Measurements from ENCODE around the gene LTO1. TPM values are rescaled to one million over a fixed set of nuclear protein-coding genes. Genes with fewer than 3 reads are reported as not detected.
A peak's percentile ranks its signal among the peaks of the same experiment; 100 is the strongest.

The LTO1 gene
- polyA plus RNA-seq, 1 of the 3 experiments (the other 2 are of a cell fraction): 30.8 TPM

GRCh38 chr11:69635195-69635594 is 40.0 kb downstream of the LTO1 start:
- no peak overlapping the region for H3K4me2 ChIP-seq
- peaks cover 5% of the 10 kb centered on the region for H3F3A ChIP-seq (replicated peaks; ENCODE audit: insufficient read depth)
- CTCF ChIA-PET: interaction anchor here (0.6 to 1.3 kb wide), 4 partner anchors 7 to 534 kb away, joined by 3 to 4 read pairs (median 4); no protein-coding TSS in a partner anchor
- no peak overlapping the region for H3K4me3 ChIP-seq (ENCODE audit: low read depth in 2 of 2, low read length in 1 of 2)
- H3K27ac ChIP-seq (ENCODE audit: low read depth in 2 of 2, low read length in 1 of 2): peak overlapping the region in 1 of 2 experiments; percentile 73; a peak in 2 of 4 replicates
- H3K27me3 ChIP-seq (ENCODE audit: insufficient read depth): no peaks in the 10 kb centered on the region
- H3K9me2 ChIP-seq: no peaks in the 10 kb centered on the region
- WGBS (ENCODE audit: low lambda C conversion rate): 65% methylated on average over 6 of the region's 6 CpGs
- no peak overlapping the region for H2AFZ ChIP-seq (ENCODE audit: low read depth)
- H4K20me1 ChIP-seq (ENCODE audit: insufficient read depth): no peaks in the 10 kb centered on the region
- peaks cover 12% of the 10 kb centered on the region for H3K79me2 ChIP-seq (ENCODE audit: insufficient read depth)
- H3K4me1 ChIP-seq (ENCODE audit: control insufficient read depth in 1 of 2, insufficient read depth in 2 of 2, low read depth in 1 of 2, low read length in 1 of 2): peaks cover 0 to 34% of the 10 kb centered on the region in 2 experiments; a peak in 2 of 4 replicates
- POLR2A ChIA-PET: no interaction called here
- peak; percentile 20 for DNase-seq
- no peak overlapping the region for H3K9ac ChIP-seq
- H3K9me3 ChIP-seq: no peaks in the 10 kb centered on the region
- H3K36me3 ChIP-seq (replicated peaks in 1 of 2; ENCODE audit: control insufficient read depth in 1 of 2, insufficient read depth in 2 of 2, low read length in 1 of 2): no peaks in the 10 kb centered on the region
- no peak; the same call in 1 of the 2 replicates for TF ChIP-seq RAD21 (IDR thresholded peaks at IDR 0.05; ENCODE audit: low read length)
- 0 out of 4 replicates have a peak, but pooled peaks of 1 of the 2 experiments have one; percentile 5 for TF ChIP-seq EP300 (IDR thresholded peaks at IDR 0.05; ENCODE audit: borderline replicate concordance in 1 of 2, low read depth in 1 of 2, low read length in 1 of 2)
- no peak for TF ChIP-seq SMC3 (IDR thresholded peaks at IDR 0.05; ENCODE audit: low read depth, low read length)
- TF ChIP-seq CHD2 (IDR thresholded peaks at IDR 0.05; ENCODE audit: low read length, partially characterized antibody): peak; percentile 33
- TF ChIP-seq GATA2 (CRISPR knock-in tag; IDR thresholded peaks at IDR 0.05): peak; percentile 62; the same call in 1 of the 2 replicates

DNA sequence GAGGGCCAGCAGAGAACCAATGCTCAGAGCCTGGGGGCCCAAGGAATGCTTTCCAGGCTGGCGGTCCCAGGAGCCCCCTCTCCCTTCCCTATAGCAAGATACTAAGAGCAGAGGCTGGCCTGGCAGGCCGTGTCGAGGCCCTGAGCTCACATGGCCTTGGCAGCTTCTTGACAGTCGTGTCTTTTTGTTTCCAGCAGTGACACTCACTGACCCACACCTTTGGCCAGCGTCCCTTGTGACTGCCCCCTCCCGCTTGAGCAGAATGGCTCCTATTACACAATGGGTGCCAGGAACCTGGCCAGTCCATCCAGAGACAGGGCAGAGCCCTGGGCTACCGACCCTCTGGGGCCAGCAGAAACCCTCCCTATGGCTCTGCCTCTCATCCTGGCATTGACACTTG is 40.6 kb downstream of the LTO1 start:
- Histone ChIP-seq H3K36me3 (replicated peaks in 1 of 2; ENCODE audit: control insufficient read depth in 1 of 2, insufficient read depth in 2 of 2, low read length in 1 of 2) (no peaks in the 10 kb centered on the region), H3K4me2 (no peak overlapping the region), H3K9me3 (no peaks in the 10 kb centered on the region; the same call in 1 of the 2 replicates), H3K79me2 (ENCODE audit: insufficient read depth) (peaks cover 6% of the 10 kb centered on the region), H3K9ac (no peak overlapping the region), H4K20me1 (ENCODE audit: insufficient read depth) (no peaks in the 10 kb centered on the region), H3K4me3 (ENCODE audit: low read depth in 2 of 2, low read length in 1 of 2) (no peak overlapping the region), H3K27ac (ENCODE audit: low read depth in 2 of 2, low read length in 1 of 2) (peak overlapping the region in 1 of 2 experiments; percentile 73; a peak in 2 of 4 replicates), H3K4me1 (ENCODE audit: control insufficient read depth in 1 of 2, insufficient read depth in 2 of 2, low read depth in 1 of 2, low read length in 1 of 2) (peaks cover 0 to 32% of the 10 kb centered on the region in 2 experiments; a peak in 2 of 4 replicates), H3K27me3 (ENCODE audit: insufficient read depth) (no peaks in the 10 kb centered on the region), H3K9me2 (no peaks in the 10 kb centered on the region), H3F3A (replicated peaks; ENCODE audit: insufficient read depth) (no peaks in the 10 kb centered on the region), H2AFZ (ENCODE audit: low read depth) (no peak overlapping the region)
- WGBS (ENCODE audit: low lambda C conversion rate): 85% methylated on average over 7 of the region's 7 CpGs
- ChIA-PET POLR2A (no interaction called here), CTCF (interaction anchor here (0.6 to 1.3 kb wide), 5 partner anchors 8 to 535 kb away, joined by 3 to 5 read pairs (median 3); no protein-coding TSS in a partner anchor)
- DNase-seq: no peak
- no peak for TF ChIP-seq RCOR1 (IDR thresholded peaks at IDR 0.05; ENCODE audit: low read length)
- TF ChIP-seq SIN3A (IDR thresholded peaks at IDR 0.05; ENCODE audit: borderline replicate concordance, low read depth, low read length): no peak
- TF ChIP-seq, protein P1, sequence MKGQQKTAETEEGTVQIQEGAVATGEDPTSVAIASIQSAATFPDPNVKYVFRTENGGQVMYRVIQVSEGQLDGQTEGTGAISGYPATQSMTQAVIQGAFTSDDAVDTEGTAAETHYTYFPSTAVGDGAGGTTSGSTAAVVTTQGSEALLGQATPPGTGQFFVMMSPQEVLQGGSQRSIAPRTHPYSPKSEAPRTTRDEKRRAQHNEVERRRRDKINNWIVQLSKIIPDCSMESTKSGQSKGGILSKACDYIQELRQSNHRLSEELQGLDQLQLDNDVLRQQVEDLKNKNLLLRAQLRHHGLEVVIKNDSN (IDR thresholded peaks at IDR 0.05; ENCODE audit: borderline replicate concordance, low read depth): no peak

- H3K4me3 ChIP-seq (ENCODE audit: low read depth in 2 of 2, low read length in 1 of 2): no peak overlapping the region
- CTCF ChIA-PET: interaction anchor here (0.6 to 1.3 kb wide), 5 partner anchors 9 to 534 kb away, joined by 3 to 5 read pairs (median 3); no protein-coding TSS in a partner anchor
- TF ChIP-seq, protein P2, sequence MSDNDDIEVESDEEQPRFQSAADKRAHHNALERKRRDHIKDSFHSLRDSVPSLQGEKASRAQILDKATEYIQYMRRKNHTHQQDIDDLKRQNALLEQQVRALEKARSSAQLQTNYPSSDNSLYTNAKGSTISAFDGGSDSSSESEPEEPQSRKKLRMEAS (IDR thresholded peaks at IDR 0.05; ENCODE audit: low read depth): no peak
- TF ChIP-seq SIN3A (IDR thresholded peaks at IDR 0.05; ENCODE audit: borderline replicate concordance, low read depth, low read length): no peak
- TF ChIP-seq EZH2phosphoT487 (IDR thresholded peaks at IDR 0.05; ENCODE audit: borderline replicate concordance, low read depth): no peak
- no peak for TF ChIP-seq TCF12 (IDR thresholded peaks at IDR 0.05)
- TF ChIP-seq REST (IDR thresholded peaks at IDR 0.05; ENCODE audit: low read depth, low read length): no peak
- TF ChIP-seq NFIC (IDR thresholded peaks at IDR 0.05; ENCODE audit: borderline replicate concordance): no peak
- no peak for TF ChIP-seq RXRA (IDR thresholded peaks at IDR 0.05; ENCODE audit: borderline replicate concordance, low read depth)
- TF ChIP-seq FOSL2 (IDR thresholded peaks at IDR 0.05; ENCODE audit: borderline replicate concordance, low read depth): no peak
- TF ChIP-seq SMC3 (IDR thresholded peaks at IDR 0.05; ENCODE audit: low read depth, low read length): no peak
- no peak for TF ChIP-seq FOXJ3 (CRISPR knock-in tag; IDR thresholded peaks at IDR 0.05)
- no peak for TF ChIP-seq TAF1 (IDR thresholded peaks at IDR 0.05; ENCODE audit: borderline replicate concordance, low read depth, low read length)
Measured at GRCh38 chr11:69634069-69634468, 41.1 kb downstream of the LTO1 start.

More at GRCh38 chr11:69634069-69634468, 41.1 kb downstream of the LTO1 start:
- POLR2A ChIA-PET: no interaction called here
- no peaks in the 10 kb centered on the region for H4K20me1 ChIP-seq (ENCODE audit: insufficient read depth)
- H3K79me2 ChIP-seq (ENCODE audit: insufficient read depth): peaks cover under 1% of the 10 kb centered on the region; the same call in 1 of the 2 replicates
- no peaks in the 10 kb centered on the region for H3K27me3 ChIP-seq (ENCODE audit: insufficient read depth)
- no peaks in the 10 kb centered on the region for H3K9me2 ChIP-seq
- WGBS (ENCODE audit: low lambda C conversion rate): 87% methylated on average over 6 of the region's 6 CpGs
- DNase-seq: no peak
- no peak overlapping the region for H2AFZ ChIP-seq (ENCODE audit: low read depth)
- no peak overlapping the region for H3K9ac ChIP-seq
- no peaks in the 10 kb centered on the region for H3F3A ChIP-seq (replicated peaks; ENCODE audit: insufficient read depth)
- H3K4me2 ChIP-seq: no peak overlapping the region
- H3K4me1 ChIP-seq (ENCODE audit: control insufficient read depth in 1 of 2, insufficient read depth in 2 of 2, low read depth in 1 of 2, low read length in 1 of 2): peaks cover 0 to 32% of the 10 kb centered on the region in 2 experiments; a peak in 2 of 4 replicates
- no peaks in the 10 kb centered on the region for H3K36me3 ChIP-seq (replicated peaks in 1 of 2; ENCODE audit: control insufficient read depth in 1 of 2, insufficient read depth in 2 of 2, low read length in 1 of 2)
- H3K9me3 ChIP-seq: no peaks in the 10 kb centered on the region; the same call in 1 of the 2 replicates
- H3K27ac ChIP-seq (ENCODE audit: low read depth in 2 of 2, low read length in 1 of 2): peak overlapping the region in 1 of 2 experiments; percentile 73; a peak in 1 of 4 replicates
